Measurements from ENCODE around the gene AZI2. TPM values are rescaled to one million over a fixed set of nuclear protein-coding genes. Genes with fewer than 3 reads are reported as not detected.

Gene AZI2
- total and polyA plus RNA-seq, 9 of the 15 experiments (the other 6 are each of a cell fraction or from before 2014, with no cell fraction given): 28.5 to 96.3 (median 70.2) TPM

DNA sequence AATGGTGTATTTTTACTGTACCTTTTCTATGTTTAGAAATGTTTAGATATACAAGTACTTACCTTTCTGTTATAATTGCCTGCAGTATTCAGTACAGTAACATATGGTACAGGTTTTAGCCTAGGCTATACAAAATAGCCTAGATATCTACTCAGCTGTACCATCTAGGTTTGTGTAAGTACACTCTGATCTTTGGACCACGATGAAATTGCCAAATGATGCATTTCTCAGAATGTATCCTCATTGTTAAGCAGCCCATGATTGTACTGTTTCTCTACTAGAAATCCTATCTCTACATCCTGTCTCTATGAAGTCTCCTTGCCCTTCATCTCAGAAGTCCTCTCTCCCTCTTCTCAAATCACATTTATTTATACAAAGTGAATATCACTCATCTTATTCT, 32.9 kb downstream of the AZI2 start:
- Histone ChIP-seq H3K9me3 (replicated peaks; ENCODE audit: control insufficient read depth, insufficient read depth, low read depth, low read length) (no peaks in the 10 kb centered on the region), H3K9ac (ENCODE audit: insufficient read depth in 1 of 2, low read depth in 2 of 2, low read length in 2 of 2) (no peak overlapping the region), H4K20me1 (replicated peaks; ENCODE audit: control insufficient read depth, insufficient read depth, low read length) (no peaks in the 10 kb centered on the region), H3K4me2 (ENCODE audit: insufficient read depth, low read length) (no peak overlapping the region), H3K9me1 (ENCODE audit: control insufficient read depth, insufficient read depth, low read length) (no peaks in the 10 kb centered on the region), H3K36me3 (ENCODE audit: control insufficient read depth, insufficient read depth, low read length) (peaks cover 26% of the 10 kb centered on the region), H3K79me2 (ENCODE audit: control insufficient read depth, insufficient read depth, low read length) (no peaks in the 10 kb centered on the region), H3K4me3 (no peak overlapping the region), H3K27me3 (ENCODE audit: control insufficient read depth in 2 of 2, insufficient read depth in 2 of 2, low read length in 2 of 2) (no peaks in the 10 kb centered on the region), H2AFZ (ENCODE audit: low read depth, low read length) (no peak overlapping the region), H3K4me1 (replicated peaks in 1 of 2; ENCODE audit: control insufficient read depth in 2 of 2, insufficient read depth in 2 of 2, low read length in 2 of 2) (no peaks in the 10 kb centered on the region), H3K27ac (ENCODE audit: extremely low read depth, low read depth, low read length) (no peak overlapping the region)
- intact Hi-C loops (cut with micrococcal nuclease): no loop called here
- no peak for ATAC-seq
- in situ Hi-C loops (cut with MboI): no loop called here
- BruUV-seq (replicated peaks): no TSS peak
- DNase-seq (ENCODE audit: extremely low read depth in 1 of 4, low spot score in 3 of 4): no peak
- ChIA-PET CTCF (ENCODE audit: low intra/inter-chr PET ratio) (no interaction called here), POLR2A (interaction anchor here (0.7 kb wide), 1 partner anchor 33 kb away, joined by 4 read pairs; no protein-coding TSS in a partner anchor)
- WGBS (ENCODE audit: insufficient coverage, low coverage, missing lambda C conversion rate): 71% methylated on average over 1 of the region's 1 CpG
- FAIRE-seq: no peak
- TF ChIP-seq, protein P1, sequence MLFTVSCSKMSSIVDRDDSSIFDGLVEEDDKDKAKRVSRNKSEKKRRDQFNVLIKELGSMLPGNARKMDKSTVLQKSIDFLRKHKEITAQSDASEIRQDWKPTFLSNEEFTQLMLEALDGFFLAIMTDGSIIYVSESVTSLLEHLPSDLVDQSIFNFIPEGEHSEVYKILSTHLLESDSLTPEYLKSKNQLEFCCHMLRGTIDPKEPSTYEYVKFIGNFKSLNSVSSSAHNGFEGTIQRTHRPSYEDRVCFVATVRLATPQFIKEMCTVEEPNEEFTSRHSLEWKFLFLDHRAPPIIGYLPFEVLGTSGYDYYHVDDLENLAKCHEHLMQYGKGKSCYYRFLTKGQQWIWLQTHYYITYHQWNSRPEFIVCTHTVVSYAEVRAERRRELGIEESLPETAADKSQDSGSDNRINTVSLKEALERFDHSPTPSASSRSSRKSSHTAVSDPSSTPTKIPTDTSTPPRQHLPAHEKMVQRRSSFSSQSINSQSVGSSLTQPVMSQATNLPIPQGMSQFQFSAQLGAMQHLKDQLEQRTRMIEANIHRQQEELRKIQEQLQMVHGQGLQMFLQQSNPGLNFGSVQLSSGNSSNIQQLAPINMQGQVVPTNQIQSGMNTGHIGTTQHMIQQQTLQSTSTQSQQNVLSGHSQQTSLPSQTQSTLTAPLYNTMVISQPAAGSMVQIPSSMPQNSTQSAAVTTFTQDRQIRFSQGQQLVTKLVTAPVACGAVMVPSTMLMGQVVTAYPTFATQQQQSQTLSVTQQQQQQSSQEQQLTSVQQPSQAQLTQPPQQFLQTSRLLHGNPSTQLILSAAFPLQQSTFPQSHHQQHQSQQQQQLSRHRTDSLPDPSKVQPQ (CRISPR knock-in tag; IDR thresholded peaks at IDR 0.05; ENCODE audit: borderline replicate concordance): no peak
- TF ChIP-seq, protein P2, sequence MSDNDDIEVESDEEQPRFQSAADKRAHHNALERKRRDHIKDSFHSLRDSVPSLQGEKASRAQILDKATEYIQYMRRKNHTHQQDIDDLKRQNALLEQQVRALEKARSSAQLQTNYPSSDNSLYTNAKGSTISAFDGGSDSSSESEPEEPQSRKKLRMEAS (CRISPR knock-in tag; IDR thresholded peaks at IDR 0.05): no peak
- TF ChIP-seq JUN (IDR thresholded peaks at IDR 0.05; ENCODE audit: borderline replicate concordance, low read depth, low read length) (no peak), JUN (CRISPR knock-in tag; IDR thresholded peaks at IDR 0.05; ENCODE audit: borderline replicate concordance) (no peak), ZNF644 (tag; IDR thresholded peaks at IDR 0.05; ENCODE audit: low read depth) (no peak), ZNF583 (CRISPR knock-in tag; IDR thresholded peaks at IDR 0.05) (no peak), RFX1 (IDR thresholded peaks at IDR 0.05) (no peak), CBFA2T2 (conservative IDR thresholded peaks at IDR 0.05) (no peak), XRCC4 (IDR thresholded peaks at IDR 0.05; ENCODE audit: extremely low read depth, insufficient read depth, insufficient read length) (no peak), CREB1 (IDR thresholded peaks at IDR 0.05) (no peak), CREB1 (CRISPR knock-in tag; IDR thresholded peaks at IDR 0.05) (no peak), ZNF354B (CRISPR knock-in tag; IDR thresholded peaks at IDR 0.05) (no peak), L3MBTL2 (IDR thresholded peaks at IDR 0.05) (no peak)
- TF ChIP-seq, protein P3, sequence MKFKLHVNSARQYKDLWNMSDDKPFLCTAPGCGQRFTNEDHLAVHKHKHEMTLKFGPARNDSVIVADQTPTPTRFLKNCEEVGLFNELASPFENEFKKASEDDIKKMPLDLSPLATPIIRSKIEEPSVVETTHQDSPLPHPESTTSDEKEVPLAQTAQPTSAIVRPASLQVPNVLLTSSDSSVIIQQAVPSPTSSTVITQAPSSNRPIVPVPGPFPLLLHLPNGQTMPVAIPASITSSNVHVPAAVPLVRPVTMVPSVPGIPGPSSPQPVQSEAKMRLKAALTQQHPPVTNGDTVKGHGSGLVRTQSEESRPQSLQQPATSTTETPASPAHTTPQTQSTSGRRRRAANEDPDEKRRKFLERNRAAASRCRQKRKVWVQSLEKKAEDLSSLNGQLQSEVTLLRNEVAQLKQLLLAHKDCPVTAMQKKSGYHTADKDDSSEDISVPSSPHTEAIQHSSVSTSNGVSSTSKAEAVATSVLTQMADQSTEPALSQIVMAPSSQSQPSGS (CRISPR knock-in tag; IDR thresholded peaks at IDR 0.05): no peak
- TF ChIP-seq, protein P4, sequence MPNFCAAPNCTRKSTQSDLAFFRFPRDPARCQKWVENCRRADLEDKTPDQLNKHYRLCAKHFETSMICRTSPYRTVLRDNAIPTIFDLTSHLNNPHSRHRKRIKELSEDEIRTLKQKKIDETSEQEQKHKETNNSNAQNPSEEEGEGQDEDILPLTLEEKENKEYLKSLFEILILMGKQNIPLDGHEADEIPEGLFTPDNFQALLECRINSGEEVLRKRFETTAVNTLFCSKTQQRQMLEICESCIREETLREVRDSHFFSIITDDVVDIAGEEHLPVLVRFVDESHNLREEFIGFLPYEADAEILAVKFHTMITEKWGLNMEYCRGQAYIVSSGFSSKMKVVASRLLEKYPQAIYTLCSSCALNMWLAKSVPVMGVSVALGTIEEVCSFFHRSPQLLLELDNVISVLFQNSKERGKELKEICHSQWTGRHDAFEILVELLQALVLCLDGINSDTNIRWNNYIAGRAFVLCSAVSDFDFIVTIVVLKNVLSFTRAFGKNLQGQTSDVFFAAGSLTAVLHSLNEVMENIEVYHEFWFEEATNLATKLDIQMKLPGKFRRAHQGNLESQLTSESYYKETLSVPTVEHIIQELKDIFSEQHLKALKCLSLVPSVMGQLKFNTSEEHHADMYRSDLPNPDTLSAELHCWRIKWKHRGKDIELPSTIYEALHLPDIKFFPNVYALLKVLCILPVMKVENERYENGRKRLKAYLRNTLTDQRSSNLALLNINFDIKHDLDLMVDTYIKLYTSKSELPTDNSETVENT (CRISPR knock-in tag; IDR thresholded peaks at IDR 0.05): no peak
- TF ChIP-seq, protein P5, sequence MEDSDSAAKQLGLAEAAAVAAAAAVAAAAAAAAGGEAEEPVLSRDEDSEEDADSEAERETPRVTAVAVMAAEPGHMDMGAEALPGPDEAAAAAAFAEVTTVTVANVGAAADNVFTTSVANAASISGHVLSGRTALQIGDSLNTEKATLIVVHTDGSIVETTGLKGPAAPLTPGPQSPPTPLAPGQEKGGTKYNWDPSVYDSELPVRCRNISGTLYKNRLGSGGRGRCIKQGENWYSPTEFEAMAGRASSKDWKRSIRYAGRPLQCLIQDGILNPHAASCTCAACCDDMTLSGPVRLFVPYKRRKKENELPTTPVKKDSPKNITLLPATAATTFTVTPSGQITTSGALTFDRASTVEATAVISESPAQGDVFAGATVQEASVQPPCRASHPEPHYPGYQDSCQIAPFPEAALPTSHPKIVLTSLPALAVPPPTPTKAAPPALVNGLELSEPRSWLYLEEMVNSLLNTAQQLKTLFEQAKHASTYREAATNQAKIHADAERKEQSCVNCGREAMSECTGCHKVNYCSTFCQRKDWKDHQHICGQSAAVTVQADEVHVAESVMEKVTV (CRISPR knock-in tag; IDR thresholded peaks at IDR 0.05): no peak

Measured in K562 (cell line).